AG04449 (cell line): Measurements from ENCODE around the gene NCAPD3.
"Not testable (repeated sequence)": the region's sequence is repeated elsewhere in the genome, so short reads cannot be mapped to it uniquely, and the experiment has no call there.

Experiments used
- CTCF ChIA-PET: fragments of 350-600 bp; formaldehyde crosslinking; extraction: SDS; loops from one replicate; lab custom pipeline; 2021; ENCODE audit warnings: antibody characterized with exemption; lab: Yijun Ruan, JAX
- POLR2A ChIA-PET: fragments of 400-600, 350-600 bp; formaldehyde crosslinking; extraction: SDS; loops from one replicate; lab custom pipeline; 2020; ENCODE audit warnings: antibody characterized with exemption, inconsistent platforms; lab: Yijun Ruan, JAX
- DNase-seq: peaks from one replicate; pipeline ENCODE4 v3.0.0-alpha.2; 2010; ENCODE audit warnings: low read depth, low spot score
- H3K4me3 ChIP-seq: 2 replicates; pipeline ENCODE4 v1.5.1; 2011; ENCODE audit warnings: low read depth, mild to moderate bottlenecking, control low read depth, low read length
- TF ChIP-seq, protein P1 (sequence below): IDR thresholded peaks from one replicate; pipeline ENCODE4 v1.5.1; 2011; ENCODE audit warnings: mild to moderate bottlenecking, moderate library complexity, low read length, control low read depth, inconsistent platforms; ENCODE audit not compliant: insufficient read depth; ENCODE audit errors: missing control alignments

Gene NCAPD3

DNA sequence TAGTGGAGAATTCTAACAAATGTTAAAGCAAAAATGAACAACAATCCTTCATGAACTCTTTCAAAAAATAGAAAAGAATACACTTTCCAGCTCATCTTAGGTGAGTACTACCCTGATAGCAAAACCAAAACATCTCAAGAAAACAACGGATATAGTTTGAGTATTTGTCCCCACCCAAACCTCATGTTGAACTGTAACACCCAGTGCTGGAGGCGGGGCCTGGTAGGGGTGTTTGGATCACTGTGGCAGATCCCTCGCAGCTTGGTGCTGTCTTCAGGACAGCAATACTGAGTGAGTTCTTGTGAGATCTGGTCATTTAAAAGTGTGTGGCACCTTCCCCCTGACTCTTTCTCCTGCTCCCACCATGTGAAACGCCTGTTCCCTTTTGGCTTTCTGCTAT lies 27.0 kb downstream of the NCAPD3 start:
- DNase-seq, result no peak
- TF ChIP-seq, protein P1, sequence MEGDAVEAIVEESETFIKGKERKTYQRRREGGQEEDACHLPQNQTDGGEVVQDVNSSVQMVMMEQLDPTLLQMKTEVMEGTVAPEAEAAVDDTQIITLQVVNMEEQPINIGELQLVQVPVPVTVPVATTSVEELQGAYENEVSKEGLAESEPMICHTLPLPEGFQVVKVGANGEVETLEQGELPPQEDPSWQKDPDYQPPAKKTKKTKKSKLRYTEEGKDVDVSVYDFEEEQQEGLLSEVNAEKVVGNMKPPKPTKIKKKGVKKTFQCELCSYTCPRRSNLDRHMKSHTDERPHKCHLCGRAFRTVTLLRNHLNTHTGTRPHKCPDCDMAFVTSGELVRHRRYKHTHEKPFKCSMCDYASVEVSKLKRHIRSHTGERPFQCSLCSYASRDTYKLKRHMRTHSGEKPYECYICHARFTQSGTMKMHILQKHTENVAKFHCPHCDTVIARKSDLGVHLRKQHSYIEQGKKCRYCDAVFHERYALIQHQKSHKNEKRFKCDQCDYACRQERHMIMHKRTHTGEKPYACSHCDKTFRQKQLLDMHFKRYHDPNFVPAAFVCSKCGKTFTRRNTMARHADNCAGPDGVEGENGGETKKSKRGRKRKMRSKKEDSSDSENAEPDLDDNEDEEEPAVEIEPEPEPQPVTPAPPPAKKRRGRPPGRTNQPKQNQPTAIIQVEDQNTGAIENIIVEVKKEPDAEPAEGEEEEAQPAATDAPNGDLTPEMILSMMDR, result no peak
- no peak overlapping the region for H3K4me3 ChIP-seq
- POLR2A ChIA-PET, result no interaction called here
- CTCF ChIA-PET, result interaction anchor here (0.6 to 1.7 kb wide), 3 partner anchors 11 to 58 kb away, joined by 3 to 5 read pairs (median 3); no protein-coding TSS in a partner anchor

DNA sequence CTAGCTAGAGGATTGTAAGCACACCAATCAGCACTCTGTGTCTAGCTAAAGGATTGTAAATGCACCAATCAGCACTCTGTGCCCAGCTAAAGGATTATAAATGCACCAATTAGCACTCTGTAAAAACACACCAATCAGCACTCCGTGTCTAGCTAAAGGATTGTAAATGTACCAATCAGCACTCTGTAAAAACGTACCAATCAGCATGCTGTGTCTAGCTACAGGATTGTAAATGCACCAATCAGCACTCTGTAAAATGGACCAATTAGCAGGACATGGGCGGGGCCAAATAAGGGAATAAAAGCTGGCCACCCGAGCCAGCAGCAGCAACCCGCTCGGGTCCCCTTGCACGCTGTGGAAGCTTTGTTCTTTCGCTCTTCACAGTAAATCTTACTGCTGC lies 35.7 kb downstream of the NCAPD3 start:
- POLR2A ChIA-PET, H3K4me3 ChIP-seq, DNase-seq: not testable (repeated sequence)
- CTCF ChIA-PET, result interaction anchor here (0.6 to 0.9 kb wide), 2 partner anchors 9 to 33 kb away, joined by 3 to 4 read pairs; no protein-coding TSS in a partner anchor

DNA sequence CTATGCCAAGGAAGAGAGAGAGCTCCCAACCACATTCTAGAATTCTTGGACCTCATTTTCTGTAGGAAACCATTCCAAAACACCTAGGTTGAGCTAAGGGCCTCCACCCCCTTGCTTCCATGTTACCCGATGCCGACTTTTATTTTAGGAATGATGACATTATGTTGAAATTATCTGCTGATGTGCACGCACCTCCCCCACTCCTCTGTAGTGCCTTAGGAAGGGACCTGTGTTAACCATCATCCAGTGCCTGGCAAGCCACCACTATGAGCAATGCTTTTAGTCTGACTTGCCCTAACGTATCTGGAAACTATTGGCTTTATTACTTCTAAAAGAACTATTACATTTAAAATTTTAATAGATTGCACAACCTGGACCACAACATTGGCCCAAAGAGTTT lies 42.1 kb downstream of the NCAPD3 start:
- TF ChIP-seq, protein P1, result no peak
- CTCF ChIA-PET, result interaction anchor here (1.3 kb wide), 1 partner anchor 12 kb away, joined by 3 read pairs; no protein-coding TSS in a partner anchor
- DNase-seq, result no peak
- POLR2A ChIA-PET, result no interaction called here
- H3K4me3 ChIP-seq, result no peak overlapping the region

DNA sequence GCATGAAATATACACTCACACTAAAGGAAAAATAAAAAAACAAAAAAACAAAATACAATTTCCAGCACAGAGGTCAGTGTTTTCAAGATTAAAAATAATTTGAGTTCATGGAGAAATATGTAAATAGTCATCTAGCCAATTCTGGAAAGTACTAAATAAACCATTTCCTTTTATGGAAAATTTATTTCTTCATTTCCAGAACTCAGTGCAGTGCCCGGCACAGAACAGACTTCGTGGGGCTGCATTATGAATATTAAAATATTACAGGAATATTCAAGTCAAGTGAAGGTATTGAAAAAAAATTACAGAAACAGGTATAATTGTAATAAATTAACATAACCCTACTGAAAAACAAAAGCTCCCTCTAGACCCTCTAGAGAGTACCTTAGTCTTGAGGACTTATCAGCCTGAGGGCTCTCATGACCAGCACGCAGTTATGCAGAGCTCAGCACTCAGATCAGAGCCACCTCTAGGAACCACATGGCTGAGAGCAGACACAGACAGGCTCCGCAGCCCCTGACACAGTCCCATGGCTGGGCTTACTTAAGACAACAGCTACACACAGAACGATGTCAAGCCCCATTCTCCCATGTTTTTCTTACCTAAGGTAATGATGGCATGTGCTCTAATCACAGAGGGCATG lies 45.6 kb downstream of the NCAPD3 start:
- CTCF ChIA-PET, result interaction anchor here (0.8 to 1.0 kb wide), 2 partner anchors 9 to 29 kb away, joined by 3 to 4 read pairs; no protein-coding TSS in a partner anchor
- DNase-seq, result no peak
- TF ChIP-seq, protein P1, result no peak
- no peak overlapping the region for H3K4me3 ChIP-seq
- POLR2A ChIA-PET, result no interaction called here

DNA sequence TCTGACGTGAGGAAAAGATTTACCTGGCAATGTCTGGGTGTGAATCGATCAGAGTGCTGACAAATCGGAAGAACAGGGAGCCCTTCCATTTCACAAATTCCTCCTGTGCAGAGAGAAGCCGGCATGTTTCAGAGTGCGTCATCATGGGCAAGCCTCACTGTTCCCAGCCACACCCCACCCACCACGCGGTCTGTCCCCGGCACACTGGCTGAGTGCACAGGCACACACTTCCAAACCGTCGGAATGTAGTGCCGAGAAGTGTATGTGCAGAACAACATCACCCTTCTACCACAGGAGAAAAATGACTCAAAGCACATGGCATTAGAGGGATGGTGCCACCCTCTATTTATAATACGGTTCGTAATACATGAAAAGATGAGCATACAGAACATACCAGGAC lies 47.5 kb downstream of the NCAPD3 start:
- CTCF ChIA-PET, result no interaction called here
- TF ChIP-seq, protein P1, result no peak
- DNase-seq, result no peak
- no peak overlapping the region for H3K4me3 ChIP-seq
- POLR2A ChIA-PET, result no interaction called here

DNA sequence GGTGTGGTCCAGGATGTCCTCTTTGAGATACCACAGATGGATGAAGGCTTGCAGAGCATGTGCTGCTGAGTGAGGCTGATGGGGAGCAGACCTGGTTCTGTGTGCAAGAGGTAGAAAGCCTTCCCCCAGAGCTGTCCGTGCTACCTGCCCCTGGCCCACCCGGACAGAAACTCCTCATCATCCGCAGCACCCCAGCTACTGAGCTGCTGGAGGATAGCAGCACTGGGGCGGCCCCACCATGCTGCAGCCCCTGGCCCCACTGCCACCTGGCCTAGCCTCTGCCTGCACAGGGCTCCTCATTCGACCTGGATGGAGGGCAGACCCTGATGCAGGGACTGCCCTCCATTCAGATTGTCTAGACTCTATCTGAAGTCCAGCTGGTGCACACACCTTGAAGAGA lies 50.5 kb downstream of the NCAPD3 start:
- no peak overlapping the region for H3K4me3 ChIP-seq
- no peak for DNase-seq
- POLR2A ChIA-PET, result no interaction called here
- CTCF ChIA-PET, result no interaction called here
- TF ChIP-seq, protein P1, result no peak

DNA sequence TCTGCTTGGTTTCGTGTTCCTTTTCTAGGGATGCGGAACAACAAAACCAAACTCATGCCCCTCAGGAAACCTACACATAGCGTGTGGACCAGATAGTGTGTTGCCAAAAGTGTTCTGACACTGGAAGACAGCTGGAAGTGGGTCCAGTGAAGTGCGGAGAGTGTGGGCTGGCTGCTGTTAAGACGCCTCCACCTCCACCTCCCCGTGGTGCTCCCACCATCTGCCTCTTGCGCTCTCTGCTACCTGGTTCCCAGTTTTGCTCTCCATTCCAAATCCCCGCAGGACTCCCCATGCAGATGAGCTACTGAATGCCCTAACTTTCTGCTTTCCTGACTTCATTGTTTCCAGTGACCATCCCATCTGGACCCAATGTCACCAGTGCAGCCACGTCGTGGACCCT lies 51.8 kb downstream of the NCAPD3 start:
- no peak overlapping the region for H3K4me3 ChIP-seq
- TF ChIP-seq, protein P1, result no peak
- no peak for DNase-seq
- POLR2A ChIA-PET, result no interaction called here
- CTCF ChIA-PET, result no interaction called here
